Measurements from ENCODE around the gene CTSA.

The CTSA gene

DNA sequence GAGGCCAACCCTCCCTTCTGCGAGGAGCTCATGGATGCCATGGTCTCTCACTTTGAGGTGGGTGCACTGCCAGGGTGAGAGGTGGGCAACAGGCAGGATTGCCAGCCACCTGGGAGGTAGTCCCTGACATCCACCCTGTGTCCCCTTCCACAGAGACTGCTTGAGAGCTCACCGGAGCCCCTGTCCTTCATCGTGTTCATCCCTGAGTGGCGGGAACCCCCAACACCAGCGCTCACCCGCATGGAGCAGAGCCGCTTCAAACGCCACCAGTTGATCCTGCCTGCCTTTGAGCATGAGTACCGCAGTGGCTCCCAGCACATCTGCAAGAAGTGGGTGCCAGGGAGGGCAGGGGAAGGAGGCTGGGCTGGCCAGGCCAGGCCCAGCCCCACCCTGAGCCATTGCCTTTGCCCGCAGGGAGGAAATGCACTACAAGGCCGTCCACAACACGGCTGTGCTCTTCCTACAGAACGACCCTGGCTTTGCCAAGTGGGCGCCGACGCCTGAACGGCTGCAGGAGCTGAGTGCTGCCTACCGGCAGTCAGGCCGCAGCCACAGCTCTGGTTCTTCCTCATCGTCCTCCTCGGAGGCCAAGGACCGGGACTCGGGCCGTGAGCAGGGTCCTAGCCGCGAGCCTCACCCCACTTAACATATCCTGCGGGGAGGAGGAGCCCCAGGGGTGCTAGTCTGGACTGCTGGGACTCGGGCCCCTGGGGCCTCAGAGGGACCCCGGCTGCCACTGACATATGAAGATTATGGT is 56.2 kb downstream of the CTSA start:
- H3K4me3 ChIP-seq (ENCODE audit: control insufficient read depth, low read depth, low read length): no peak overlapping the region
- TF ChIP-seq, protein P1, sequence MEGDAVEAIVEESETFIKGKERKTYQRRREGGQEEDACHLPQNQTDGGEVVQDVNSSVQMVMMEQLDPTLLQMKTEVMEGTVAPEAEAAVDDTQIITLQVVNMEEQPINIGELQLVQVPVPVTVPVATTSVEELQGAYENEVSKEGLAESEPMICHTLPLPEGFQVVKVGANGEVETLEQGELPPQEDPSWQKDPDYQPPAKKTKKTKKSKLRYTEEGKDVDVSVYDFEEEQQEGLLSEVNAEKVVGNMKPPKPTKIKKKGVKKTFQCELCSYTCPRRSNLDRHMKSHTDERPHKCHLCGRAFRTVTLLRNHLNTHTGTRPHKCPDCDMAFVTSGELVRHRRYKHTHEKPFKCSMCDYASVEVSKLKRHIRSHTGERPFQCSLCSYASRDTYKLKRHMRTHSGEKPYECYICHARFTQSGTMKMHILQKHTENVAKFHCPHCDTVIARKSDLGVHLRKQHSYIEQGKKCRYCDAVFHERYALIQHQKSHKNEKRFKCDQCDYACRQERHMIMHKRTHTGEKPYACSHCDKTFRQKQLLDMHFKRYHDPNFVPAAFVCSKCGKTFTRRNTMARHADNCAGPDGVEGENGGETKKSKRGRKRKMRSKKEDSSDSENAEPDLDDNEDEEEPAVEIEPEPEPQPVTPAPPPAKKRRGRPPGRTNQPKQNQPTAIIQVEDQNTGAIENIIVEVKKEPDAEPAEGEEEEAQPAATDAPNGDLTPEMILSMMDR (IDR thresholded peaks at IDR 0.05; ENCODE audit: control insufficient read depth, insufficient read depth, low read depth, low read length, missing control alignments): no peak
- DNase-seq (ENCODE audit: low read depth): no peak

DNA sequence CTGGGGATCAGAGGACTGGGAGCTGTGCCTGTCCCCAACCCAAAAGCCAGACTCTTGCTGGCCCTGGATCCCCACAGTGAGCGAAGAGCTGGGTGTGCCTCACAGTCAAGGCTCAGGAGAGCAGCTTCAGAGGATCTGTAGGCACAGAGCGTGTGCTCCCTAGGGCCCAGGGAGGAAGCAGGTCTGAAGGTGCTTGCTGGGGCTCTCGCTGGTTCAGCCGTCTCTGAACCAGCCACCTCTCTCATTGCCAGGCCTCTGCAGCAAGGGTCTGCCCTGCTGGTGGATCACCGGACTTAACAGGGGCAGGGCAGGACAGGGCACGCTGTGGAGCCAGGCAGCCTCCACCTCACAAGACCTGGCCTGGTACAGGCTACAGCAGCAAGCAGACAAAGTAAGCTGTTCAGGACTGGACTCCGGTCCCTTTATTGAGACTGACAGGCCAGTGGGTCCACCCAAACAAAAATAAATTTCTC is 57.2 kb downstream of the CTSA start:
- H3K4me3 ChIP-seq (ENCODE audit: control insufficient read depth, low read depth, low read length): no peak overlapping the region
- TF ChIP-seq, protein P1 (IDR thresholded peaks at IDR 0.05; ENCODE audit: control insufficient read depth, insufficient read depth, low read depth, low read length, missing control alignments): no peak
- no peak for DNase-seq (ENCODE audit: low read depth)
